H9 (cell line): ENCODE data around the gene GRB7. TPM values are rescaled to one million over a fixed set of nuclear protein-coding genes. Genes with fewer than 3 reads are reported as not detected.

Experiments
- DNase-seq: peaks from one replicate; pipeline ENCODE4 v3.0.0-alpha.2; 2017
- H2AFZ ChIP-seq: one replicate; pipeline ENCODE4 v1.6.1; 2013; ENCODE audit warnings: mild to moderate bottlenecking, low read length, control low read depth, moderate library complexity
- H2AK5ac ChIP-seq: 2 replicates; pipeline ENCODE4 v1.6.1; 2013; ENCODE audit warnings: low read length, control low read depth, mixed read lengths; ENCODE audit not compliant: insufficient read length
- H2BK120ac ChIP-seq: one replicate; pipeline ENCODE4 v1.6.1; 2013; ENCODE audit warnings: low read depth, mild to moderate bottlenecking, low read length, control low read depth, inconsistent platforms; ENCODE audit not compliant: poor library complexity, severe bottlenecking
- H2BK12ac ChIP-seq: 2 replicates; pipeline ENCODE4 v1.6.1; 2013; ENCODE audit warnings: low read length, control low read depth, mixed read lengths, low read depth; ENCODE audit not compliant: insufficient read length
- H2BK15ac ChIP-seq: 2 replicates; pipeline ENCODE4 v1.6.1; 2013; ENCODE audit warnings: low read depth, low read length, control low read depth
- H2BK20ac ChIP-seq: one replicate; pipeline ENCODE4 v1.6.1; 2013; ENCODE audit warnings: low read depth, mild to moderate bottlenecking, low read length, control low read depth, inconsistent platforms; ENCODE audit not compliant: poor library complexity, severe bottlenecking
- H2BK5ac ChIP-seq: 2 replicates; pipeline ENCODE4 v1.6.1; 2013; ENCODE audit warnings: low read length, control low read depth, mixed read lengths; ENCODE audit not compliant: insufficient read length
- H3K14ac ChIP-seq: 2 replicates; pipeline ENCODE4 v1.6.1; 2013; ENCODE audit warnings: low read length, control low read depth; ENCODE audit not compliant: insufficient read depth
- H3K18ac ChIP-seq: 2 replicates; pipeline ENCODE4 v1.6.1; 2013; ENCODE audit warnings: low read depth, mild to moderate bottlenecking, mixed read lengths, low read length, control low read depth; ENCODE audit not compliant: insufficient read length
- H3K23ac ChIP-seq: 2 replicates; pipeline ENCODE4 v1.6.1; 2013; ENCODE audit warnings: low read length, control low read depth, mixed read lengths, low read depth; ENCODE audit not compliant: insufficient read length
- H3K23me2 ChIP-seq: 2 replicates; pipeline ENCODE4 v1.6.1; 2013; ENCODE audit warnings: low read depth, mild to moderate bottlenecking, mixed read lengths, low read length, control low read depth; ENCODE audit not compliant: insufficient read length, poor library complexity, severe bottlenecking
- H3K27ac ChIP-seq: 2 replicates; pipeline ENCODE4 v1.5.1; 2013; ENCODE audit warnings: low read length, control low read depth, mixed read lengths, low read depth; ENCODE audit not compliant: insufficient read length
- H3K27me3 ChIP-seq: 2 replicates; pipeline ENCODE4 v1.6.1; 2013; ENCODE audit warnings: low read length, control low read depth, inconsistent platforms; ENCODE audit not compliant: insufficient read depth
- H3K4ac ChIP-seq: 2 replicates; pipeline ENCODE4 v1.6.1; 2013; ENCODE audit warnings: low read depth, mild to moderate bottlenecking, control low read depth, inconsistent platforms, low read length, moderate library complexity
- H3K4me1 ChIP-seq: 2 replicates; pipeline ENCODE4 v1.6.1; 2013; ENCODE audit warnings: low read length, control low read depth, inconsistent platforms; ENCODE audit not compliant: insufficient read depth
- H3K4me2 ChIP-seq: 2 replicates; pipeline ENCODE4 v1.6.1; 2013; ENCODE audit warnings: low read length, control low read depth, mixed read lengths; ENCODE audit not compliant: insufficient read length, insufficient read depth
- H3K56ac ChIP-seq: 2 replicates; pipeline ENCODE4 v1.6.1; 2013; ENCODE audit warnings: low read depth, mild to moderate bottlenecking, mixed read lengths, low read length, control low read depth; ENCODE audit not compliant: insufficient read length
- H3K79me1 ChIP-seq: 2 replicates; pipeline ENCODE4 v1.6.1; 2013; ENCODE audit warnings: low read depth, mild to moderate bottlenecking, moderate library complexity, low read length, control low read depth, inconsistent platforms; ENCODE audit not compliant: insufficient read depth, poor library complexity, severe bottlenecking
- H3K79me2 ChIP-seq: 2 replicates; pipeline ENCODE4 v1.6.1; 2013; ENCODE audit warnings: low read length, control low read depth, inconsistent platforms; ENCODE audit not compliant: insufficient read depth
- H3K9ac ChIP-seq: 2 replicates; pipeline ENCODE4 v1.6.1; 2013; ENCODE audit warnings: low read length, control low read depth, mixed read lengths; ENCODE audit not compliant: insufficient read length; ENCODE audit errors: extremely low read depth
- H3K9me3 ChIP-seq: one replicate; pipeline ENCODE4 v1.6.1; 2013; ENCODE audit warnings: low read depth, low read length, inconsistent platforms; ENCODE audit not compliant: control insufficient read depth
- H3T11ph ChIP-seq: one replicate; pipeline ENCODE4 v1.6.1; 2013; ENCODE audit warnings: mild to moderate bottlenecking, low read length, control low read depth, inconsistent platforms
- H4K20me1 ChIP-seq: one replicate; pipeline ENCODE4 v1.6.1; 2013; ENCODE audit not compliant: control insufficient read depth, insufficient read length, insufficient read depth
- H4K5ac ChIP-seq: 2 replicates; pipeline ENCODE4 v1.6.1; 2013; ENCODE audit warnings: low read depth, mild to moderate bottlenecking, mixed read lengths, low read length, control low read depth; ENCODE audit not compliant: insufficient read length
- H4K8ac ChIP-seq: replicated peaks from 2 replicates; pipeline ENCODE4 v1.6.1; 2013; ENCODE audit warnings: low read length, control low read depth, mixed read lengths, low read depth; ENCODE audit not compliant: insufficient read length
- H4K91ac ChIP-seq: 2 replicates; pipeline ENCODE4 v1.6.1; 2013; ENCODE audit warnings: low read depth, mild to moderate bottlenecking, moderate library complexity, mixed read lengths, low read length, control low read depth; ENCODE audit not compliant: insufficient read length
- H3K27ac Mint-ChIP-seq, 3 experiments: 2 replicates in 2 of 3; 3 replicates in 1 of 3; pipeline ENCODE4 v1.8.0; 2020 to 2021; ENCODE audit warnings: mixed read lengths in 3 of 3, mild to moderate bottlenecking in 1 of 3, moderate library complexity in 1 of 3
- H3K27me3 Mint-ChIP-seq: 2 replicates; pipeline ENCODE4 v1.8.0; 2021; ENCODE audit warnings: low read depth, mild to moderate bottlenecking, moderate library complexity, mixed read lengths
- H3K36me3 Mint-ChIP-seq, 3 experiments: 2 replicates in 2 of 3; 3 replicates in 1 of 3; pipeline ENCODE4 v1.8.0; 2020 to 2021; ENCODE audit warnings: low read depth in 3 of 3, mixed read lengths in 3 of 3; ENCODE audit not compliant: insufficient read depth in 1 of 3
- H3K4me1 Mint-ChIP-seq, 2 experiments: 2 replicates each; pipeline ENCODE4 v1.8.0; 2020; ENCODE audit warnings: mixed read lengths in 2 of 2
- H3K4me3 Mint-ChIP-seq, 2 experiments: 2 replicates in 1 of 2; 3 replicates in 1 of 2; pipeline ENCODE4 v1.8.0; 2020 to 2021; ENCODE audit warnings: mild to moderate bottlenecking in 2 of 2, mixed read lengths in 2 of 2, moderate library complexity in 1 of 2
- H3K9me3 Mint-ChIP-seq, 2 experiments: 2 replicates in 1 of 2; 3 replicates in 1 of 2; pipeline ENCODE4 v1.8.0; 2020; ENCODE audit warnings: mild to moderate bottlenecking in 2 of 2, mixed read lengths in 2 of 2, moderate library complexity in 1 of 2
- CTCF ChIP-seq: fragments of 200-600 bp; sonication (generic); conservative IDR thresholded peaks from 3 replicates; pipeline ENCODE4 v1.8.0; 2021; ENCODE audit warnings: antibody characterized with exemption, mild to moderate bottlenecking
- WGBS: extraction: QIAGEN DNeasy Blood & Tissue Kit; methylation state at CpG from one replicate; pipeline ENCODE4 v1.1.7; 2013; ENCODE audit warnings: missing lambda C conversion rate, low lambda C conversion rate, mixed read lengths; ENCODE audit not compliant: insufficient read length; ENCODE audit errors: extremely low coverage; 5-methylcytosine and 5-hydroxymethylcytosine counted together
- total RNA-seq: library from RNA; stranded (reverse); gene quantifications from 2 replicates; pipeline ENCODE4 v1.2.1, GENCODE V29; 2021

GRB7 gene
- total RNA-seq, 1 experiment from 2014 or later = 55.0 TPM

- Histone ChIP-seq H2AK5ac (no peak overlapping the region), H3K4me1 (peaks cover 3% of the 10 kb centered on the region; the same call in 1 of the 2 replicates), H2BK5ac (no peak overlapping the region), H2BK12ac (no peak overlapping the region), H3K9ac (no peak overlapping the region), H3K79me2 (peaks cover 2% of the 10 kb centered on the region; the same call in 1 of the 2 replicates), H4K20me1 (no peaks in the 10 kb centered on the region), H2BK120ac (no peak overlapping the region), H4K8ac (no peak overlapping the region), H3T11ph (no peak overlapping the region), H3K4ac (no peak overlapping the region), H3K23me2 (peaks cover 27% of the 10 kb centered on the region), H2BK20ac (no peak overlapping the region), H3K56ac (no peak overlapping the region), H3K18ac (no peak overlapping the region), H3K4me2 (peak overlapping the region; percentile 73), H3K14ac (peak overlapping the region; percentile 61; the same call in 1 of the 2 replicates), H4K5ac (no peak overlapping the region), H3K79me1 (no peaks in the 10 kb centered on the region), H3K27me3 (no peaks in the 10 kb centered on the region), H3K23ac (no peak overlapping the region), H4K91ac (no peak overlapping the region), H3K27ac (no peak overlapping the region), H2AFZ (no peak overlapping the region), H3K9me3 (no peaks in the 10 kb centered on the region), H2BK15ac (no peak overlapping the region)
- Mint-ChIP-seq H3K4me3 (peak overlapping the region; percentile 85 to 87), H3K27me3 (peaks cover 3% of the 10 kb centered on the region; the same call in 1 of the 2 replicates), H3K36me3 (peaks cover 0 to 4% (median 0%) of the 10 kb centered on the region in 3 experiments; a peak in 4 of 7 replicates), H3K27ac (peak overlapping the region in 1 of 3 experiments; percentile 52; a peak in 2 of 7 replicates), H3K9me3 (no peaks in the 10 kb centered on the region), H3K4me1 (peaks cover 31 to 38% of the 10 kb centered on the region in 2 experiments)
- TF ChIP-seq CTCF = no peak
- no peak for DNase-seq
- no CpG with 5 or more reads among the region's 13 CpGs for WGBS
Measured at GRCh38 chr17:39737206-39737759, 455 bp upstream of the GRB7 start.
